GM12878 (cell line): ENCODE results near the gene RGS18. TPM values are rescaled to one million over a fixed set of nuclear protein-coding genes. Genes with fewer than 3 reads are reported as not detected.

ENCODE experiments used
- ATAC-seq: fragments of 200-7000 bp; cut with Tn5 transposase; 3 replicates; pipeline ENCODE4 v1.9.1; 2020; ENCODE audit warnings: mild to moderate bottlenecking, moderate library complexity
- BruUV-seq: library from RNA; stranded (reverse); fragments of 400-500 nt; replicated peaks from 2 replicates; lab custom pipeline; 2021; lab: Mats Ljungman, UMichigan
- CTCF ChIA-PET: fragments of 300-600 bp; sonication (Branson Sonifier 250); formaldehyde crosslinking; extraction: SDS; loops from one replicate; lab custom pipeline; 2021; ENCODE audit warnings: inconsistent platforms; lab: Yijun Ruan, JAX
- POLR2A ChIA-PET: fragments of 350-600 bp; formaldehyde crosslinking; extraction: SDS; loops from one replicate; lab custom pipeline; 2021; ENCODE audit warnings: inconsistent platforms; lab: Charles Lee
- RAD21 ChIA-PET: fragments of 300-600 bp; sonication (Branson Sonifier 250); formaldehyde crosslinking; loops from one replicate; lab custom pipeline; 2023; ENCODE audit warnings: antibody characterized with exemption; ENCODE audit not compliant: unreplicated experiment; lab: Charles Lee
- SMC1A ChIA-PET: fragments of 300-600 bp; sonication (Branson Sonifier 250); formaldehyde crosslinking; loops from one replicate; lab custom pipeline; 2023; ENCODE audit not compliant: unreplicated experiment, uncharacterized antibody; lab: Charles Lee
- DNase-seq: peaks from one replicate; pipeline ENCODE4 v3.0.0-alpha.2; 2011; ENCODE audit warnings: low read depth, low spot score
- FAIRE-seq: peaks from 3 replicates; lab custom pipeline; 2011; peaks lifted over from hg19 to GRCh38; lab: Jason Lieb, UNC
- H2AFZ ChIP-seq: 2 replicates; pipeline ENCODE4 v1.6.0; 2011; ENCODE audit warnings: low read depth, low read length, control low read depth; ENCODE audit not compliant: control insufficient read depth
- H3K27ac ChIP-seq: 2 replicates; pipeline ENCODE4 v1.5.1; 2011; ENCODE audit warnings: control low read depth; ENCODE audit not compliant: control insufficient read depth, insufficient read depth
- H3K27me3 ChIP-seq, 2 experiments: replicated peaks in 1 of 2; 2 replicates each; pipeline versions ENCODE4 v1.6.0 to v1.6.1; 2011; ENCODE audit warnings: low read length in 1 of 2; ENCODE audit not compliant: control insufficient read depth in 2 of 2, insufficient read depth in 2 of 2
- H3K36me3 ChIP-seq, 2 experiments: 2 replicates each; pipeline ENCODE4 v1.5.1; 2011; ENCODE audit warnings: low read length in 1 of 2; ENCODE audit not compliant: control insufficient read depth in 2 of 2, insufficient read depth in 2 of 2
- H3K4me1 ChIP-seq: 2 replicates; pipeline ENCODE4 v1.6.1; 2011; ENCODE audit warnings: mild to moderate bottlenecking, low read length, moderate library complexity, mixed read lengths; ENCODE audit not compliant: control insufficient read depth, insufficient read depth
- H3K4me2 ChIP-seq: 2 replicates; pipeline ENCODE4 v1.6.0; 2011; ENCODE audit warnings: control low read depth; ENCODE audit not compliant: control insufficient read depth, insufficient read depth
- H3K4me3 ChIP-seq: fragments of 200-600 bp; sonication (generic); 2 replicates; pipeline ENCODE4 v1.5.1; 2016
- H3K79me2 ChIP-seq: 2 replicates; pipeline ENCODE4 v1.6.0; 2011; ENCODE audit warnings: low read length; ENCODE audit not compliant: control insufficient read depth, insufficient read depth
- H3K9ac ChIP-seq: 2 replicates; pipeline ENCODE4 v1.8.0; 2011; ENCODE audit warnings: low read length, control low read depth, mixed read lengths; ENCODE audit not compliant: control insufficient read depth, insufficient read depth
- H3K9me3 ChIP-seq: replicated peaks from 3 replicates; pipeline ENCODE4 v1.5.1; 2011; ENCODE audit warnings: mild to moderate bottlenecking, low read length; ENCODE audit not compliant: control insufficient read depth, insufficient read depth
- H4K20me1 ChIP-seq: 2 replicates; pipeline ENCODE4 v1.6.0; 2011; ENCODE audit not compliant: control insufficient read depth, insufficient read depth
- CBX5 ChIP-seq: sonication (generic); IDR thresholded peaks from 2 replicates; pipeline ENCODE4 v1.6.1; 2016; ENCODE audit warnings: low read depth, moderate library complexity, mild to moderate bottlenecking, inconsistent platforms
- CHD1 ChIP-seq: IDR thresholded peaks from 2 replicates; pipeline ENCODE4 v1.6.1; 2012; ENCODE audit warnings: low read depth, low read length, improper control_type of control experiment
- MTA3 ChIP-seq: IDR thresholded peaks from 2 replicates; pipeline ENCODE4 v1.6.1; 2012; ENCODE audit warnings: low read length, inconsistent platforms, borderline replicate concordance
- MXI1 ChIP-seq: fragments of 150-350 bp; IDR thresholded peaks from 2 replicates; pipeline ENCODE4 v1.6.1; 2011; ENCODE audit warnings: low read depth, mild to moderate bottlenecking, inconsistent platforms, low read length, improper control_type of control experiment
- NFXL1 ChIP-seq: fragments of 450-650 bp; IDR thresholded peaks from 2 replicates; pipeline ENCODE4 v1.6.1; 2017; ENCODE audit warnings: antibody characterized with exemption, mild to moderate bottlenecking, borderline replicate concordance
- NFYB ChIP-seq: IDR thresholded peaks from 2 replicates; pipeline ENCODE4 v1.6.1; 2011; ENCODE audit warnings: low read depth, mild to moderate bottlenecking, low read length, improper control_type of control experiment, moderate library complexity; ENCODE audit not compliant: insufficient read depth
- SPI1 ChIP-seq: IDR thresholded peaks from 2 replicates; pipeline ENCODE4 v1.6.1; 2011; ENCODE audit warnings: low read depth, mild to moderate bottlenecking, low read length, moderate library complexity, borderline replicate concordance; ENCODE audit not compliant: insufficient read depth
- SRF ChIP-seq, 2 experiments: IDR thresholded peaks; 2 replicates each; pipeline ENCODE4 v1.6.1; 2011; ENCODE audit warnings: low read depth in 2 of 2, low read length in 2 of 2, mild to moderate bottlenecking in 1 of 2, moderate library complexity in 1 of 2
- TCF7 ChIP-seq: IDR thresholded peaks from 2 replicates; pipeline ENCODE4 v1.6.1; 2014; ENCODE audit warnings: antibody characterized with exemption, borderline replicate concordance
- USF2 ChIP-seq: IDR thresholded peaks from 2 replicates; pipeline ENCODE4 v1.6.1; 2011; ENCODE audit warnings: low read depth, low read length, improper control_type of control experiment, borderline replicate concordance
- ZNF207 ChIP-seq: fragments of 450-650 bp; IDR thresholded peaks from 2 replicates; pipeline ENCODE4 v1.6.1; 2014; ENCODE audit warnings: antibody characterized with exemption, mild to moderate bottlenecking, borderline replicate concordance
- ZZZ3 ChIP-seq: IDR thresholded peaks from 2 replicates; pipeline ENCODE4 v1.6.1; 2011; ENCODE audit warnings: low read depth; ENCODE audit not compliant: control insufficient read depth, insufficient read length
- WGBS: methylation state at CpG from one replicate; pipeline ENCODE4 v1.1.6; 2016; ENCODE audit warnings: low lambda C conversion rate; ENCODE audit not compliant: insufficient replicate concordance, insufficient coverage; ENCODE audit errors: missing lambda C conversion rate; 5-methylcytosine and 5-hydroxymethylcytosine counted together
- in situ Hi-C: fragments of 300-500 bp; cut with MboI; formaldehyde crosslinking; loops from 9 replicates; pipeline ENCODE4 v1.14.3; 2018; ENCODE audit warnings: mixed read lengths
- intact Hi-C: fragments of 100-400 bp; cut with micrococcal nuclease; formaldehyde crosslinking; loops from one replicate; pipeline ENCODE4 v1.14.2; 2022; ENCODE audit not compliant: unreplicated experiment
- polyA plus RNA-seq, 11 experiments: library from polyadenylated mRNA; depleted of rRNA in 4 of 11; unstranded in 6 of 11; stranded (reverse) in 5 of 11; fragments of >200 nt; fragmentation: Nextera tagmentation in 4 of 11; fragmentation: Illumina TruSeq in 1 of 11; extraction: Ambion mirVana in 4 of 11; extraction: Trizol in 1 of 11; gene quantifications; 1 replicate in 1 of 11; 2 replicates in 10 of 11; pipeline versions ENCODE4 v1.2.1 to v1.2.3, GENCODE V29; 2011 to 2016; ENCODE audit warnings: inconsistent platforms in 2 of 11, missing spikeins in 2 of 11, low read depth in 1 of 11
- total RNA-seq, 4 experiments: library from RNA; depleted of rRNA in 3 of 4; stranded (reverse); fragments of >200 nt in 3 of 4; fragmentation: Illumina TruSeq in 1 of 4; extraction: Trizol in 1 of 4; gene quantifications; 2 replicates each; pipeline versions ENCODE4 v1.2.1 to v1.2.3, GENCODE V29; 2013 to 2021

RGS18 gene
- total and polyA plus RNA-seq, 10 of the 15 experiments (the other 5 are each of a cell fraction or from before 2014, with no cell fraction given): not detected

GRCh38 chr1:192186197-192186596, 27.9 kb downstream of the RGS18 start:
- WGBS: 10% methylated on average over 4 of the region's 4 CpGs
- no peaks in the 10 kb centered on the region for H3K9me3 ChIP-seq
- H3K4me2 ChIP-seq: no peak overlapping the region
- H3K27ac ChIP-seq: no peak overlapping the region
- H3K36me3 ChIP-seq: no peaks in the 10 kb centered on the region
- H3K9ac ChIP-seq: no peak overlapping the region
- RAD21 ChIA-PET: no interaction called here
- H3K4me3 ChIP-seq: no peak overlapping the region
- BruUV-seq: no TSS peak
- H2AFZ ChIP-seq: no peak overlapping the region
- ATAC-seq: no peak
- no peak for FAIRE-seq
- TF ChIP-seq ZNF207 (no peak), NFXL1 (no peak), MXI1 (no peak), TCF7 (no peak), NFYB (no peak), USF2 (no peak), CHD1 (no peak), ZZZ3 (no peak), MTA3 (no peak), CBX5 (no peak), SPI1 (no peak), SRF (IDR thresholded peaks at IDR 0.05; ENCODE audit: low read depth in 2 of 2, low read length in 2 of 2) (no peak)
- H3K4me1 ChIP-seq: no peaks in the 10 kb centered on the region
- POLR2A ChIA-PET: no interaction called here
- H3K27me3 ChIP-seq: no peaks in the 10 kb centered on the region; a peak in 1 of 4 replicates
- CTCF ChIA-PET: no interaction called here
- intact Hi-C loops (no loop called here), in situ Hi-C loops (no loop called here)
- SMC1A ChIA-PET: no interaction called here
- no peaks in the 10 kb centered on the region for H4K20me1 ChIP-seq
- no peak for DNase-seq
- H3K79me2 ChIP-seq: no peaks in the 10 kb centered on the region
